Glutamatergic neuron (in vitro differentiated cells): ENCODE measurements around the gene ATG9B. TPM values are rescaled to one million over a fixed set of nuclear protein-coding genes. Genes with fewer than 3 reads are reported as not detected.
A peak's percentile ranks its signal among the peaks of the same experiment; 100 is the strongest.
"Not testable (repeated sequence)": the region's sequence is repeated elsewhere in the genome, so short reads cannot be mapped to it uniquely, and the experiment has no call there.

Source experiments
- DNase-seq: peaks from one replicate; pipeline ENCODE4 v3.0.0; 2022
- H3K27ac Mint-ChIP-seq: one replicate; pipeline ENCODE4 v1.8.0; 2020; ENCODE audit warnings: mild to moderate bottlenecking, mixed read lengths, inconsistent platforms; ENCODE audit not compliant: unreplicated experiment
- H3K27me3 Mint-ChIP-seq: one replicate; pipeline ENCODE4 v1.8.0; 2020; ENCODE audit warnings: mild to moderate bottlenecking, moderate library complexity, mixed read lengths, inconsistent platforms; ENCODE audit not compliant: unreplicated experiment
- H3K36me3 Mint-ChIP-seq: one replicate; pipeline ENCODE4 v1.8.0; 2020; ENCODE audit warnings: mild to moderate bottlenecking, mixed read lengths, inconsistent platforms; ENCODE audit not compliant: unreplicated experiment
- H3K4me1 Mint-ChIP-seq: one replicate; pipeline ENCODE4 v1.8.0; 2020; ENCODE audit warnings: mild to moderate bottlenecking, low read depth, mixed read lengths, inconsistent platforms; ENCODE audit not compliant: unreplicated experiment
- H3K4me3 Mint-ChIP-seq: one replicate; pipeline ENCODE4 v1.8.0; 2020; ENCODE audit warnings: mild to moderate bottlenecking, mixed read lengths, inconsistent platforms; ENCODE audit not compliant: unreplicated experiment
- H3K9me3 Mint-ChIP-seq: one replicate; pipeline ENCODE4 v1.8.0; 2020; ENCODE audit warnings: mild to moderate bottlenecking, moderate library complexity, mixed read lengths, inconsistent platforms; ENCODE audit not compliant: unreplicated experiment
- CTCF ChIP-seq: fragments of 200-600 bp; sonication (generic); IDR thresholded peaks from one replicate; pipeline ENCODE4 v1.5.0; 2021; ENCODE audit not compliant: partially characterized antibody, unreplicated experiment
- total RNA-seq: library from RNA; stranded (reverse); fragmentation: NEBNext Ultra II Directional; extraction: Animal tissue kit (Norgen Biotek cat#: 25700); gene quantifications from one replicate; pipeline ENCODE4 v1.2.1, GENCODE V29; 2021; ENCODE audit not compliant: unreplicated experiment

Gene ATG9B
- total RNA-seq, 1 donor from 2014 or later: 9.4 TPM

GRCh38 chr7:151043959-151044358 lies 19.7 kb upstream of the ATG9B start:
- no peak for TF ChIP-seq CTCF
- Mint-ChIP-seq H3K27me3 (peaks cover 11% of the 10 kb centered on the region), H3K4me3 (no peak overlapping the region), H3K9me3 (peaks cover 4% of the 10 kb centered on the region), H3K27ac (no peak overlapping the region), H3K36me3 (no peaks in the 10 kb centered on the region), H3K4me1 (peaks cover 29% of the 10 kb centered on the region)
- no peak for DNase-seq

DNA sequence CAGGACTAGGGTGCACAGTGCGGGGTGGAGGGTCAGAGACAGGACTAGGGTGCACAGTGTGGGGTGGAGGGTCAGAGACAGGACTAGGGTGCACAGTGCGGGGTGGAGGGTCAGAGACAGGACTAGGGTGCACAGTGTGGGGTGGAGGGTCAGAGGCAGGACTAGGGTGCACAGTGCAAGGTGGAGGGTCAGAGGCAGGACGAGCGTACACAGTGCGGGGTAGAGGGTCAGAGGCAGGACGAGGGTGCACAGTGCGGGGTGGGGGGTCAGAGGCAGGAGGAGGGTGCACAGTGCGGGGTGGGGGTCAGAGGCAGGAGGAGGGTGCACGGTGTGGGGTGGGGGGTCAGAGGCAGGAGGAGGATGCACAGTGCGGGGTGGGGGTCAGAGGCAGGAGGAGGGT lies 19.2 kb upstream of the ATG9B start:
- Mint-ChIP-seq H3K4me1 (peaks cover 28% of the 10 kb centered on the region), H3K27me3 (peaks cover 11% of the 10 kb centered on the region)
- H3K36me3 Mint-ChIP-seq, H3K27ac Mint-ChIP-seq, H3K4me3 Mint-ChIP-seq, DNase-seq, H3K9me3 Mint-ChIP-seq: not testable (repeated sequence)

DNA sequence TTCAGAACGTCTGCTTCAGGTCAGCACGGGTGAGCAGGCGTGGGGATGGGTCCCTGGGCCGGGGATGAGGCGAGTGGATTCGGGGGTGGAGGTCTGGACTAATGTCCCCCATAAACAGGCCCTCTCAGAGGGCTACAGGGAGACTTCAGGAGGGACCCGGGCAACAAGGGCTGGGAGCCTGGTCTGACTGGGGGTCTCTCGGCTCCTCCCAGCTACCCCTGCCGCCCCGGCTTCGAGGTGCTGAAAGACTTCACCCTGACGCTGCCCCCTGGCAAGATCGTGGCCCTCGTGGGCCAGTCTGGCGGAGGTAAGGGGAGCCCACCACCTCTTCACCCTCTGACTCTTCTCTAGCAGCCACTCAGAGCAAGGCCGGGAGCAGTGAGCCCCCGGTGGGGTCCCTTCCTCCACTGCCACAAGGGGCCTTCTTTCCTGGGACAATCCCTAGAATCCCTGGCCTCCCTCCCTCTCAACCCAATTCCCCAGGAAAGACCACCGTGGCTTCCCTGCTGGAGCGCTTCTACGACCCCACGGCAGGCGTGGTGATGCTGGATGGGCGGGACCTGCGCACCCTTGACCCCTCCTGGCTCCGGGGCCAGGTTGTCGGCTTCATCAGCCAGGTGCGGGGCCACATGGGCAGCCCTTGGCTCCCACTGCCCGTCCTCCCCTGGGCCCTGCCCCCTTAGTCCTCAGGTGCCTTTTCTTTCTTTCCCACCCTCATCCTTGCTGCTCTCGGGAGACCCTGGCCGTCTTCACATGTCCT lies 16.5 kb upstream of the ATG9B start:
- peaks cover 9% of the 10 kb centered on the region for H3K27me3 Mint-ChIP-seq
- no peak for TF ChIP-seq CTCF

DNA sequence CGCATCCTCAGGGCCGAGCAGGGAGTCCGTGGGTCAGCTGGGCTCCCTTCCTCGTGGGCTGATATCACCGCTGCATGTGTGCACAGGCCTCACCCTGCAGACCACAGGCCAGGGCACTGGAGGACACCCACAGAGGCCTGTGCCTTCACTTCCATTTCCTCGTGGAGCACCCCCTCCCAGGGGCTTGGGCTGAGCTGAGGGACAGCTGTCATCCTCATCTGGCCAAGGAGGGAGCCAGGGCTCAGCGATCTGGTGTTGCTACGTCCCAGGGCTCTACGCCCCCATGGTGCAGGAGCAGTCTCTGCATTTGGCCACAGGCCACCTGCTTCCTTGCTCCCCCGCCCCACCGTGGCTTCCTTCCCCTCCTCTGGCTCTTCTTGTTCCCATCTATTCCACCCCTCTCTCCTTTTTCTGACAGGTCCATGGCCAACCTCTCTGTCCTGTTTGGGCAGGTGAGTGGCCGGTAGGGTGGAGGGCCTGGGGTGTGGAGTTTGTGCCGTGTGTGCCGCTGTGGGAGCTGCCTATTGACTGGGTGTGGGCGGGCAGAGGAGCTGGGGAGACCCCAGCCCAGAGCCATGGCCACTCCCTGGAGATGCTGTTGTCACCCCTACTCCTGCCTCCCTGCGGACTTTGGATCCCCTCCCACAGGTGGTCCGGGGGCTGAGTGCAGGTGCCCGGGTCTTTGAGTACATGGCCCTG lies 15.7 kb upstream of the ATG9B start:
- H3K27ac Mint-ChIP-seq: peak overlapping the region; percentile 79
- H3K4me3 Mint-ChIP-seq: peak overlapping the region; percentile 42
- H3K9me3 Mint-ChIP-seq: peaks cover 3% of the 10 kb centered on the region

More for the DNA sequence above, 16.5 kb upstream of the ATG9B start:
- H3K27ac Mint-ChIP-seq: peak overlapping the region; percentile 46
- DNase-seq: no peak
- no peaks in the 10 kb centered on the region for H3K36me3 Mint-ChIP-seq
- peaks cover 4% of the 10 kb centered on the region for H3K9me3 Mint-ChIP-seq
- no peak overlapping the region for H3K4me3 Mint-ChIP-seq
- peaks cover 20% of the 10 kb centered on the region for H3K4me1 Mint-ChIP-seq

More for the DNA sequence above, 15.7 kb upstream of the ATG9B start:
- H3K36me3 Mint-ChIP-seq: no peaks in the 10 kb centered on the region
- no peak for TF ChIP-seq CTCF
- H3K27me3 Mint-ChIP-seq: peaks cover 7% of the 10 kb centered on the region
- peaks cover 21% of the 10 kb centered on the region for H3K4me1 Mint-ChIP-seq
- no peak for DNase-seq
